Measurements from ENCODE around the gene LCN2.

GRCh38 chr9:128163027-128163515, 13.8 kb downstream of the LCN2 start:
- TF ChIP-seq CTCF (conservative IDR thresholded peaks at IDR 0.05) = no peak
- no peak for TF ChIP-seq EZH2 (IDR thresholded peaks at IDR 0.05; ENCODE audit: low read depth)

All from PC-9 (cell line).